GM21528 (cell line): Measurements from ENCODE around the gene BIN2.

Experiments
- ATAC-seq: cut with Tn5 transposase; IDR thresholded peaks from one replicate; pipeline ENCODE4 v1.9.1; 2021; ENCODE audit warnings: mild to moderate bottlenecking, moderate library complexity; ENCODE audit not compliant: unreplicated experiment, low FRiP score

Gene BIN2

GRCh38 chr12:51323966-51324895, at the start of gene BIN2:
Gene BIN2 (minus strand): TSS chr12:51324174. CDS start chr12:51324102, 72 bp downstream.
- ATAC-seq: peak; percentile 48

DNA sequence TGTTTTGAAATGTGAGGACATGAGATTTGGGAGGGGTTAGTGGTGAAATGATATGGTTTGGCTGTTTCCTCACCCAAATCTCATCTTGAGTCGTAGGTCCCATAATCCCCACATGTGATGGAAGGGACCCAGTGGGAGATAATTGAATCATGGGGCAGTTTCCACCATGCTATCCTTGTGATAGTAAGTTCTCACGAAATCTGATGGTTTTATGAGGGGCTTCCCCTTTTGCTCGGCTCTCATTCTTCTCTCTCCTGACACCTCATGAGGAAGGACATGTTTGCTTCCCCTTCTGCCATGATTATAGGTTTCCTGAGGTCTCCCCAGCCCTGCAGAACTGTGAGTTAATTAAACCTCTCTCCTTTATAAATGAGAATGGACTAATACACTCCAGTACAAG, 49.2 kb upstream of the BIN2 start:
- ATAC-seq: no peak

- ATAC-seq: no peak
These were observed 48.0 kb upstream of the BIN2 start for GRCh38 chr12:51372021-51372420.

- no peak for ATAC-seq
These were observed 47.5 kb upstream of the BIN2 start for GRCh38 chr12:51371295-51371953.

GRCh38 chr12:51370667-51371066, 46.7 kb upstream of the BIN2 start:
- ATAC-seq: no peak

- no peak for ATAC-seq
These were observed 45.6 kb upstream of the BIN2 start for GRCh38 chr12:51369581-51369980.

- ATAC-seq: peak; percentile 97
These were observed 44.9 kb upstream of the BIN2 start for GRCh38 chr12:51368640-51369517.

- no peak for ATAC-seq
These were observed 41.3 kb upstream of the BIN2 start for GRCh38 chr12:51365276-51365675.

DNA sequence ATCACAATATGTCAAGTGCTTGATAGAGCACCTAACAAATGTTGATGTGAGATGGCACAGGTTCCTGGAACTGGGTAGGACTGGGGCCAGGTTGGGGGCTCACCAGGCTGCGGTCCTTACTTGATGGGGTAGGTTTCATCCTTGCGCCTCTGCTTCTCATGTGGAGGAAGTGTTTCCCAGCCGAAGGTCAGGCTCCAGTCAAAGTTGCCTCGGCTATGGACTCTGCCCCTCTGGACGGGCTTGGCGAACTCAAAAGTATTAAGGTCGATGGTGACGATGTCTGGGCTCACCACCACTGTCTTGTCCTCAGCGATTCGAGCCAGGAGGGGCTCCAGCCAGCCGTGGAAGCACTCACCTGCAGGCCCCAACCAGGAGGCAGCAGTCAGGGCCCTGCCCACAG, 40.0 kb upstream of the BIN2 start:
- ATAC-seq: no peak

DNA sequence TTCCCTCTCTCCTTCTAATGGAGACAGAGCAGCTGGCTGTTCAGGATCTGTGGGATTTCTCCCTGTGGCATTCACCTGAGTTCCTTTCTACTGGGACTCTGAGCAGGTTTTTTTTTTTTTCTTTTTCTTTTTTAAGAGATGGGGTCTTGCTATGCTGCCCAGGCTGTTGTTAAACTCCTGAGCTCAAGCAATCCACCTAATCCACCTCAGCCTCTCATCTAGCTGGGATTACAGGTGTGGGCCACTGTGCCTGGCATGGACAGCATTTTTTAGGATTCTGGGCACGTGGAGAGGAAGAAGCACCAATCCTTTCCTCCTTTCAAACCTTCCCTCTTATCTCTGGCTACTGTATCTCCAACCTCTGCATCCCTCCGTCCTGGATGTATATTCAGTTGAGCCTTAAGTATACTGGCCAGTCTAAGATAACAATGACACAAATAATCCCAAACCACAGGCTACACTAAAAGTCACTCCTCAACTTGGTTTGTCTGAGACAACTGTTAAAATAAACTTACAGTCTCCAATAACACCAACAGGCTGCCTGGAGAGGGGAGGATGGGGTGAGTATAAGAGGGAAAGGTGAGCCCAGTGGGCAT, 38.9 kb upstream of the BIN2 start:
- ATAC-seq: no peak

GRCh38 chr12:51362307-51362706, 38.3 kb upstream of the BIN2 start:
- ATAC-seq: no peak

GRCh38 chr12:51361161-51362016, 37.4 kb upstream of the BIN2 start:
- no peak for ATAC-seq

GRCh38 chr12:51360315-51360714, 36.3 kb upstream of the BIN2 start:
- no peak for ATAC-seq

- ATAC-seq: no peak
These were observed 35.9 kb upstream of the BIN2 start for GRCh38 chr12:51359851-51360250.

DNA sequence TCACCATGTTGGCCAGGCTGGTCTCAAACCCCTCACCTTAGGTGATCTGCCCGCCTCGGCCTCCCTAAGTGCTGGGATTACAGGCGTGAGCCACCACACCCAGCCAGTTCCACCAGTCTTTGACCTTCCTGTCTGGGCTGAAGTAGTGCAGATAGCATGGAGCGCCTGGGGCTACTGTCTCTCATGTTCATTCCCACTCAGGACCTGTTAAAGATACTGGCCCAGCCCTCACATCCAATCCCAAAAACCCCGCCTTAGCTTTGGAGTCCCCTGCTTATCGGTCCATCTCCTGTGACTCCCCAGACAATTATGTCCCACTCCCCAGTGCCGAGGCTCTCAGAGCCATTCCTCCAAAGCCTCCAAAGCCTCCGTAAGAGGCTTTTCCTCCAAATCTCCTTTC, 34.5 kb upstream of the BIN2 start:
- ATAC-seq: no peak

DNA sequence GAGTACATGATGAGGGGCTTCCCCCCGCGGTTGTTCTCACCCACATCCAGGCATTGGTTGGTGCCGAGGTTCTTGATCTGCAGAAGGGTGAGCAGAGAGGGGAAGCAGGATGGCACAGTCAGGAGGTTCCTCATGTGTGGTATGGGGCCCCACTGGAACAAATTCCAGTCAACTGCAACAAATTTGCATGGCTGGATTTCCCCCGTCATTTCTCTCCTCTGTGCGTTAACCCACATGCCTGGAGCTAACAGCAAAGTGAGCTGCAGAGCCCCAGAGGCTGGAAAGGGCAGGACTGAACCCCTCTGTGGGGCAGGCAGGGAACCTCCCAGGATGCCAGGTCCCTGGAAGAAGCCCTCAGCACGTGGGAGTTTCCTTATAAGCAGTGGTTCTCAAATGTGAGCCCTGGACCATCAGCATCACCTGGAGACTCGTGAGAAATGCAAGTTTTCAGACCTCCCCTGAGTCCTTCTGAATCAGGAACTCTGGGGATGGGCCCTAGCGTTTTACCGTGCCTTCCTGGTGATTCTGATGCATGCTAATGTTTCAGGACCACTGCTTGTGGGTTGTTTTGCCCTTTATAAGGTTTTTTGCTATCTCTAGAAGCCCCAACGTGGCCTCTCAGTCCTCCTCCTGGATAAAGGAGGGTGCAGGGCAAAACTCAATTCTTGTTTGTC, 33.5 kb upstream of the BIN2 start:
- no peak for ATAC-seq

GRCh38 chr12:51351913-51352532, 28.0 kb upstream of the BIN2 start:
- no peak for ATAC-seq

DNA sequence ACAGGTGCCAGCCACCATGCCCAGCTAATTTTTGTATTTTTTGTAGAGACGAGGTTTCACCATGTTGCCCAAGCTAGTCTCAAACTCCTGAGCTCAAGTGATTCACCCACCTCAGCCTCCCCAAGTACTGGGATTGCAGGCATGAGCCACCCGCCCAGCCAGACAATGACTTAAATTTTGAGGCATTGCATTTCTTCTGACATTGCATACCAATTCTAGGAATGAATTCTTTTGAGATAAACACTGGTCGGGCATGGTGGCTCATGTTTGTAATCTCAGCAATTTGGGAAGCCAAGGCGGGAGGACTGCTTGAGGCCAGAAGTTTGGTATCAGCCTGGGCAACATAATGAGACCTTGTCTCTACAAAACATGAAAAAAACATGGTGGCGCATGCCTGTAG, 25.1 kb upstream of the BIN2 start:
- ATAC-seq: no peak

DNA sequence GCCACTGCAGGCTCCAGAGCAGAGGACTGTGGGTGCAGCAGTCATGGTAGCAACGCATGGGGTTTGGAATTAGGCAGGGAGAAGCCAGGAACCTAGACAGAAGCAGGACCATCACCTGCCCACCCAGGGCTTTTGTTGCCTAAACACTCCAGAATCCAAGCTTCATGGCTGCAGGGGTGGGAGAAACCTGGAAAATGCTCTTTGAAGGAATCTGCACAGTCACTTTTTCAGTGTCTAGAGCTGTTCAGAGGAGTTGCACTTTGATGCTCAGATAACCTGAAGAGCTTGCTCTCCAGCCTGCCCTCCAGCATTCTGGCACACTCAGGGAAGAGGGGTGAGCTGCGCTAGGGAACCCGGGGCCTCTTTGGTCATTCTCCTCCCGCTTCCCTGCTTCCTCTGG, 24.1 kb upstream of the BIN2 start:
- ATAC-seq: no peak
